ENCODE results near the gene TADA2A. TPM values are rescaled to one million over a fixed set of nuclear protein-coding genes. Genes with fewer than 3 reads are reported as not detected.

TADA2A gene
- total RNA-seq = 20.9 and 21.7 TPM in 2 replicates

GRCh38 chr17:37406635-37407461, at the start of gene TADA2A, which contains the start of gene ACACA:
Gene TADA2A, plus strand, starts transcription at chr17:37406886. Its CDS starts 4,480 bp downstream, at chr17:37411366.
Gene ACACA, minus strand, starts transcription at chr17:37406836. Its CDS starts 537 bp downstream, at chr17:37406299.

GRCh38 chr17:37375706-37376105, 31.0 kb upstream of the TADA2A start, which contains the start of gene C17orf78:
Gene C17orf78, plus strand, starts transcription at chr17:37375985. Its CDS starts 108 bp downstream, at chr17:37376093.

GRCh38 chr17:37489197-37490001, 82.7 kb downstream of the TADA2A start, which contains the start of gene DUSP14:
Gene DUSP14, plus strand, starts transcription at chr17:37489891. Its CDS starts 22,382 bp downstream, at chr17:37512273.

Other genes with a start within 250 kb of the TADA2A start
- not detected in 2 replicates for gene C17orf78, start 30.9 kb upstream of the TADA2A start, total RNA-seq
- gene ACACA, start 50 bp upstream of the TADA2A start, total RNA-seq = 26.8 and 31.1 TPM in 2 replicates
- 51.3 and 55.8 TPM in 2 replicates for gene DUSP14, start 83.0 kb downstream of the TADA2A start, total RNA-seq
- gene SYNRG, start 202.5 kb downstream of the TADA2A start, total RNA-seq = 10.1 and 12.1 TPM in 2 replicates
- gene DDX52, start 236.6 kb downstream of the TADA2A start, total RNA-seq = 16.3 and 25.9 TPM in 2 replicates

Data from regular cardiac myocyte (primary cell).